Heart right ventricle (tissue), 16 donors: ENCODE measurements around the gene ALMS1. TPM values are rescaled to one million over a fixed set of nuclear protein-coding genes. Genes with fewer than 3 reads are reported as not detected.

Experiments
- ATAC-seq, 8 donors: fragments of 200-7000 bp; cut with Tn5 transposase; one replicate each; pipeline ENCODE4 v1.9.1; 2020; ENCODE audit warnings: mild to moderate bottlenecking in 8 of 8, moderate library complexity in 8 of 8, moderate number of reproducible peaks in 1 of 8
- DNase-seq, 2 donors: peaks; one replicate each; pipeline ENCODE4 v3.0.0-alpha.2; 2020
- H3K27ac ChIP-seq, 10 donors: fragments of 200-600 bp; sonication (generic) in 2 of 10; one replicate each; pipeline versions ENCODE4 v1.5.0 to v1.8.0; 2020 to 2022; ENCODE audit warnings: mild to moderate bottlenecking in 3 of 10
- H3K27me3 ChIP-seq, 7 donors: fragments of 200-600 bp; one replicate each; pipeline ENCODE4 v1.8.0; 2021 to 2022; ENCODE audit warnings: mild to moderate bottlenecking in 2 of 7
- H3K36me3 ChIP-seq, 9 donors: fragments of 200-600 bp; sonication (generic) in 1 of 9; one replicate each; pipeline versions ENCODE4 v1.5.0 to v1.8.0; 2020 to 2022; ENCODE audit warnings: mild to moderate bottlenecking in 2 of 9
- H3K4me1 ChIP-seq, 9 donors: fragments of 200-600 bp; sonication (generic) in 1 of 9; one replicate each; pipeline versions ENCODE4 v1.5.0 to v1.8.0; 2020 to 2022; ENCODE audit warnings: mild to moderate bottlenecking in 4 of 9
- H3K4me3 ChIP-seq, 10 donors: fragments of 200-600 bp; sonication (generic) in 2 of 10; one replicate each; pipeline versions ENCODE4 v1.5.0 to v1.8.0; 2020 to 2022; ENCODE audit warnings: mild to moderate bottlenecking in 7 of 10, moderate library complexity in 2 of 10
- H3K9me3 ChIP-seq, 11 donors: fragments of 200-600 bp in 10 of 11; sonication (generic) in 2 of 11; one replicate each; pipeline versions ENCODE4 v1.5.0 to v1.8.0; 2013 to 2022; ENCODE audit warnings: mild to moderate bottlenecking in 2 of 11, control low read depth in 1 of 11, moderate library complexity in 1 of 11
- WGBS, 2 donors: extraction: QIAGEN DNeasy Blood & Tissue Kit; methylation state at CpG; one replicate each; pipeline ENCODE4 v1.1.7; 2013; ENCODE audit warnings: inconsistent platforms in 1 of 2; 5-methylcytosine and 5-hydroxymethylcytosine counted together
- intact Hi-C, 10 donors: fragments of 100-400 bp; cut with DNase I; formaldehyde crosslinking; loops; one replicate each; pipeline versions ENCODE4 v1.11.1 to v1.14.2; 2022
- polyA plus RNA-seq, 2 donors: library from polyadenylated mRNA; stranded (reverse); fragments of 200-250 nt; gene quantifications; one replicate each; pipeline ENCODE4 v1.2.3, GENCODE V29; 2013
- total RNA-seq, 10 donors: library from RNA; stranded (reverse); fragmentation: NEBNext Ultra II Directional in 3 of 10; extraction: Animal tissue kit (Norgen Biotek cat#: 25700) in 3 of 10; gene quantifications; one replicate each; pipeline versions ENCODE4 v1.2.1 to v1.2.4, GENCODE V29; 2021 to 2023
- TF ChIP-seq, protein P1 (sequence below), 9 donors: fragments of 200-600 bp; sonication (generic) in 2 of 9; IDR thresholded peaks; one replicate each; pipeline versions ENCODE4 v1.5.0 to v1.8.0; 2021 to 2022; ENCODE audit warnings: antibody characterized with exemption in 9 of 9, mild to moderate bottlenecking in 5 of 9, moderate library complexity in 1 of 9
- donor health status: Arrhythmogenic right ventricular cardiomyopathy.
- donor health status: ischemic (EF 13 %, LVEDD 7.1; RV severe dilation, severe dysfunction).
- donor health status: healthy with polysubstance abuse.
- donor health status: DM: no; HTN: yes; CAD: no.
- donor health status: DM: no; HTN: no; CAD: no.
- donor health status: ischemic (EF 25% LVEDD 6.9; RV normal size, moderate dysfunction).
- donor health status: ischemic (EF 25% LVEDD 5.7; RV mildly dilated, moderate dysfunction).
- donor health status: healthy.
- donor health status: DM: yes; HTN: yes; CAD: no.
- donor health status: Ischemic cardiomyopathy.
- donor health status: ischemic (EF 35%, LVEDD 5.7; RV mildly dilated, moderate dysfunction).
- donor health status: nonischemic (EF 11% LVEDD 7.7; RV severe dilation, severe dysfunction).
- donor health status: DM: yes; HTN: yes; CAD: no.
- donor health status: PGD.
- donor health status: ischemic (EF 29% LVEDD 5.4; RV normal size, mild dysfunction).
- donor health status: nonischemic (EF 23%, LVEDD 6.1; RV moderate dilation, normal function).

Gene ALMS1
- total and polyA plus RNA-seq, 12 donors: 3.8 to 16.9 (median 9.7) TPM

DNA sequence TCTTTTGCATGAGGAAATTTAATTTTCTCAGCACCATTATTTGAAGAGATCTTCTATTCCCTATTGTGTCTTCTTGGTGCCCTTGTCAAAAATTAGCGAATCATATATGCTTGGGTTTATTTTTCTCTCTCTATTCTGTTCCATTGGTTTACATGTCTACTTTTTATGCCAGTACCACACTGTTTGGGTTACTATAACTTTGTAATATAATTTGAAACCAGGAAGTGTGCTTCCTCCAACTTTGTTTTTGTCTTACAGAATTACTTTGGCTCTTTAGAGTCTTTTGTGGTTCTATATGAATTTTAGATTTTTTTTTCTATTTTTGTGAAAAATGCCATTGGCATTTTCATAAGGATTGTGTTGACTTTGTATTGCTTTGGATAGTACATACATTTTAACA, 17.6 kb downstream of the ALMS1 start:
- peaks cover 0 to 33% (median 0%) of the 10 kb centered on the region in 9 donors for H3K36me3 ChIP-seq

DNA sequence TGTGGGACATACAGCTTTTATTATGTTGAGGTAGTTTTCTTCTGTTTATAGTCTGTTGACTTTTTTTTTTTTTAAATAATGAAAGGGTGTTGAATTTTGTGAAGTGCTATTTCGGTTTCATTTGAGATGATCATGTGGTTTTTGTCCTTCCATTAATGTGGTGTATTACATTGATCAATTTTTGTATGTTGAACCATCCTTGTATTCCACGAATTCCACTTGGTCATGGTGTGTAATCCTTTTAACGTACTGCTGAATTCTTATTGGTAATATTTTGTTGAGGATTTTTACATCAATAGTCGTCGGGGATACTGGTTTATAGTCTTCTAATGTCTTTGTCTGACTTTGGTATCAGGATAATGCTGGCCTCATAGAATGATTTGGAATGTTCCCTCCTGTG, 18.8 kb downstream of the ALMS1 start:
- H3K36me3 ChIP-seq: peaks cover 0 to 28% (median 0%) of the 10 kb centered on the region in 9 donors
- 97 to 99% methylated on average over 5 of the region's 5 CpGs for WGBS, 2 donors
- TF ChIP-seq, protein P1, sequence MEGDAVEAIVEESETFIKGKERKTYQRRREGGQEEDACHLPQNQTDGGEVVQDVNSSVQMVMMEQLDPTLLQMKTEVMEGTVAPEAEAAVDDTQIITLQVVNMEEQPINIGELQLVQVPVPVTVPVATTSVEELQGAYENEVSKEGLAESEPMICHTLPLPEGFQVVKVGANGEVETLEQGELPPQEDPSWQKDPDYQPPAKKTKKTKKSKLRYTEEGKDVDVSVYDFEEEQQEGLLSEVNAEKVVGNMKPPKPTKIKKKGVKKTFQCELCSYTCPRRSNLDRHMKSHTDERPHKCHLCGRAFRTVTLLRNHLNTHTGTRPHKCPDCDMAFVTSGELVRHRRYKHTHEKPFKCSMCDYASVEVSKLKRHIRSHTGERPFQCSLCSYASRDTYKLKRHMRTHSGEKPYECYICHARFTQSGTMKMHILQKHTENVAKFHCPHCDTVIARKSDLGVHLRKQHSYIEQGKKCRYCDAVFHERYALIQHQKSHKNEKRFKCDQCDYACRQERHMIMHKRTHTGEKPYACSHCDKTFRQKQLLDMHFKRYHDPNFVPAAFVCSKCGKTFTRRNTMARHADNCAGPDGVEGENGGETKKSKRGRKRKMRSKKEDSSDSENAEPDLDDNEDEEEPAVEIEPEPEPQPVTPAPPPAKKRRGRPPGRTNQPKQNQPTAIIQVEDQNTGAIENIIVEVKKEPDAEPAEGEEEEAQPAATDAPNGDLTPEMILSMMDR (IDR thresholded peaks at IDR 0.05): no peak

More for the DNA sequence above, 17.6 kb downstream of the ALMS1 start:
- Histone ChIP-seq H3K9me3 (peaks cover 0 to 48% (median 19%) of the 10 kb centered on the region in 11 donors), H3K27ac (no peak overlapping the region), H3K4me1 (no peaks in the 10 kb centered on the region), H3K27me3 (no peaks in the 10 kb centered on the region), H3K4me3 (no peak overlapping the region)
- 98 to 100% methylated on average over 1 of the region's 1 CpG for WGBS, 2 donors
- no peak for DNase-seq
- TF ChIP-seq, protein P1 (IDR thresholded peaks at IDR 0.05): no peak
- no peak for ATAC-seq
- intact Hi-C loops: no loop called here

DNA sequence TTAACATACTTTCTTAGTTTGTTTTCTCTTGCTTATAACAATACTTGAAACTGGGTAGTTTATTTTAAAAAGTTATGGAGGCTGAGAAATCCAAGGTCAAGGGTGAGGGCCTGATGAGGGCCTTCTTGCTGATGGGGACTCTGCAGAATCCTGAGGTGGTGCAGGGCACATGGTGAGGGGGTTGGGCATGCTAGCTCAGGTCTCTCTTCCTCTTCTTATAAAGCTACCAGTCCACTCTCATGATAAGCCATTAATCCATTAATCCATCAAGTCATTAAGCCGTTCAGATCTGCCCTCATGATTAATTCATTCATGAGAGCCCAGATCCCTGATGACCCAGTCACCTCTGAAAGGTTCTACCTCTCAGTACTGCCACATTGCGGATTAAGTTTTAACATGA, 21.4 kb downstream of the ALMS1 start:
- DNase-seq (no peak), ATAC-seq (no peak)
- Histone ChIP-seq H3K27ac (no peak overlapping the region), H3K4me1 (no peaks in the 10 kb centered on the region), H3K4me3 (no peak overlapping the region), H3K9me3 (peaks cover 0 to 30% (median 11%) of the 10 kb centered on the region in 11 donors), H3K36me3 (peaks cover 0 to 27% (median 0%) of the 10 kb centered on the region in 9 donors), H3K27me3 (no peaks in the 10 kb centered on the region)
- intact Hi-C loops: no loop called here
- TF ChIP-seq, protein P1 (IDR thresholded peaks at IDR 0.05): no peak
- WGBS, 2 donors: 92 to 95% methylated on average over 2 of the region's 2 CpGs

More for the DNA sequence above, 18.8 kb downstream of the ALMS1 start:
- no peak for DNase-seq
- Histone ChIP-seq H3K4me3 (no peak overlapping the region), H3K27me3 (no peaks in the 10 kb centered on the region), H3K27ac (no peak overlapping the region), H3K4me1 (no peaks in the 10 kb centered on the region), H3K9me3 (peaks cover 0 to 39% (median 13%) of the 10 kb centered on the region in 11 donors)
- no peak for ATAC-seq
- intact Hi-C loops: no loop called here

DNA sequence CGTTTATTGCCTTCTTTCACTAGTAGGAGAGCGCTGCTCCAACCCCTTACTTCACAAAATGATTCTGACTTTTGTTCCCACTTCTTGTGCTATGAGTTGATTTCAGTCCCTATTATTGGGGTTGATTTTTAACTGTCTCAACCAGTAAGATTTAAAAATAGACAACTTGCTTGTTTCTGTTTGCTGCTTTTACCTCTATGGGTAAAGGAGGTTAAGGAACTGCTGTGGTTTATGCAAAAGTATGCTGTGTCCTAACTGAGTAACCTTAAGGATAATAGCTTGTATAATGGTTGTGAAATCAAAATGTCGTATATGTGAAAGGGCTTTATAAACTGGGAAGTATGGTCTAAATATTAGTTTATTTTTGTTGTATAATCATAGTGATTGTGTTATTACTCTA, 22.6 kb downstream of the ALMS1 start:
- no peak for ATAC-seq
- no peak for DNase-seq
- WGBS, 2 donors: 86 to 88% methylated on average over 3 of the region's 3 CpGs
- H3K4me3 ChIP-seq: no peak overlapping the region
- H3K4me1 ChIP-seq: no peaks in the 10 kb centered on the region
- intact Hi-C loops: no loop called here
- H3K9me3 ChIP-seq: peaks cover 0 to 21% (median 10%) of the 10 kb centered on the region in 11 donors
- no peaks in the 10 kb centered on the region for H3K27me3 ChIP-seq
- no peak overlapping the region for H3K27ac ChIP-seq
- TF ChIP-seq, protein P1 (IDR thresholded peaks at IDR 0.05): no peak
- H3K36me3 ChIP-seq: peaks cover 0 to 25% (median 0%) of the 10 kb centered on the region in 9 donors
